ENCODE results near the gene PRM1.

Gene PRM1

DNA sequence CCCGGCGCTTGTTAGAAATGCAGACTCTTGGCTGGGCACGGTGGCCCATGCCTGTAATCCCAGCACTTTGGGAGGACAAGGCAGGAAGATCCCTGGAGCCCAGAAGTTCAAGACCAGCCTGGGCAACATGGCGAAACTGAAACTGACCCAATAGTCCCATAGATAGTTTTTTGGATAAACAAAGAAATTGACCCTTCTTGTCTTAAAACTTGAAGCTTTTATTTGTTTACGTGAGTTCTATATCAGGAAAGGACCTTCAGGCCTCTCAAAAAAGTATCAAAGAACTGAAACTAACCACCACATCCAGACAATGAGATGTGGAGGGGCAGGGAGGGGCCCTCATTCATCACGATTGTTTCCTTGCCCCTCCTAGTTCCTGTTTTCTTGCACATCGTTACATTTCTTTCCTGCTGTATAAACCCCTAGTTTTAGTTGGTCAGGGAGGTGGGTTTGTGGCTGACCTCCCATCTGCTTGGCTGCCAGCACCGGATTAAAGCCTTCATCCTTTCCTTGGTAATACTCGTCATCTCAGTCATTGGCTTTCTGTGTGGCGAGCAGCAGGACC lies 29.9 kb upstream of the PRM1 start:
- in situ Hi-C loops (cut with HindIII; ENCODE audit: low pct_unique_long_range_greater_than_20kb, low sequenced_read_pairs) = no loop called here
- no peak for DNase-seq (ENCODE audit: low read depth in 1 of 2, low spot score in 1 of 2)
- no peak for TF ChIP-seq JUND (IDR thresholded peaks at IDR 0.05; ENCODE audit: low read depth)

DNA sequence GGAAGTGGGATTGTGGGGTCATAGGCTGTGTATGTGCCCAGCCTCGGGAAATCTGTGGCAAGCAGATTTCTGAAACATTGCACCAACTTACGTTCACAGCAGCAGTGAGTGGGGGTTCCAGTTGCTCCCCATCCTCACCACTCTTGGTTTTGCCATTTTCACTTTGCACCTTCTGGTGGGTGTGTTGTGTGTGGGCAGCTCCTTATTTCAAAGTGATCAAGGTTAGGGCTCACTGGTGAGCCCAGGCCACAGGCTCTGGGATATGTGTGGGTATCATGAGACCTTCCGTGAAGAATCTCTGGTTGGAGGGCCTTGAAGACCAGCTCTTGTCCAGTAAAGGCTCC lies 29.5 kb upstream of the PRM1 start:
- in situ Hi-C loops (cut with HindIII; ENCODE audit: low pct_unique_long_range_greater_than_20kb, low sequenced_read_pairs) = no loop called here
- DNase-seq (ENCODE audit: low read depth in 1 of 2, low spot score in 1 of 2) = no peak
- TF ChIP-seq JUND (IDR thresholded peaks at IDR 0.05; ENCODE audit: low read depth) = no peak

DNA sequence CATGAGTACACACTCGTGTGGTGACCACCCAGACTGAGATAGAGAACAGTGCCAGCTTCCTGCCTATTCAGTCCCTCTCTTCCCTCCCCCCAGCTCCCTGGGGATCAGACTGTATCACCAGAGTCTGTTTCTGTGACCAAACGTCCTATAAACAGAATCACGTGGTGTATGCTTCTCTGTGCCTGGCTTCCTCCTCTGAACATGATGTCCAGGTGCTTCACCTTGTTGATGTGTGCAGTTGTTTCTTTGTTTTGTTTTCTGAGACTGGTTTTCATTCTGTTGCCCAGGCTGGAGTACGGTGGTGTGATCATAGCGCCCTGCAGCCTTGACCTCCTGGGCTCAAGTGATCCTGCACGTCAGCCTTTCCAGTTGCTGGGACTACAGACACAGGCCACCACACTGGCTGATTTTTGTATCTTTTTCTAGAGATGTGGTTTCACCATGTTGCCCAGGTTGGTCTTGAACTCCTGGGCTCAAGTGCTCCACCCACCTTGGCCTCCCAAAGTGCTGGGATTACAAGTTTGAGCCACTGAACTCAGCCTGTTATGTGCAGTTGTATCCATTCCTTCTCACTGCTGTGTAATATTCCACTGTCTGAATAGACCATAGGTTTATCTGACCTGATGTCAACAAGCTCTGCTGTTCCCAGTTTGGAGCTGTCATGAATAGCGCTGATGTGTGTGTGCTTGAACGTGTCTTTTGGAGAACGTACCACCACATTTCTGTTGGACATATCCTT lies 28.9 kb upstream of the PRM1 start:
- no peak for DNase-seq (ENCODE audit: low read depth in 1 of 2, low spot score in 1 of 2)
- TF ChIP-seq JUND (IDR thresholded peaks at IDR 0.05; ENCODE audit: low read depth) = no peak

DNA sequence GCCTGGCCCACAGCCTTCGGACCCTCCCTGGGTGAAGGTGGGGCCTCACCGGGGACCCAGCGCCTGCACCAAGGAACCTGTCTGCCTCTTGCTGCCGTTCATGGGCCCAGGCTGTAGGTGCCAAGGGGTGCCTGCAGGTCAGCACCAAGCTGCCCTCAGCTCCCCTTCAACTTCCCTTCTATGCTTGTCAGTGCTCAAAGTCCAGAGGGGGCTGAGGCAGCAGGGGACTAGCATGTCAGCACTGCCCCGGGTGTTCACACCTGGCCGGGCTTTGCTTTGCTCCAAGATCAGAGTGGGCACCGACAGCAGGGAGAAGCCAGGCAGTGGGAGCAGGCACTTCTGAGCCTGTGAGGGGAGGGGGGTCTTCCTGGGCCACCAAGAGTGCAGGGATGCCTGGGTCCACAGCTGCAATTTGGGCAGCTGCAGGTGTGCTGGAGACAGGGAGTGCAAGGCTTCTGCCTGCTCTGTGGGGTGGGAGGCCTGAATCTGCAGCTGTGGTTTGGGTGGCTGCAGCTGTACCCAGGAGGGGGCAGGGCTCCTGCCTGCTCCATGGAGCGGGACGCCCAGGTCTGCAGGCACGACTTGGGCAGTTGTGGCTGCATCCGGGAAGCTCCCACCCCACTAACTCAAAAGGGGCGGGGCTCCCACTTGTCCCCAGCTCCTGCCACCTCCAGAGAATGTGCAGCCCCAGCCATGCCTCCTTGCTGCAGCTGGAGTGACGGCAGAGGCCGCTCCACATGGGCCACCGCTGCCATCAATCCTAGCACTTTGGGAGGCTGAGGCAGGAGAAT lies 27.6 kb upstream of the PRM1 start:
- in situ Hi-C loops (cut with HindIII; ENCODE audit: low pct_unique_long_range_greater_than_20kb, low sequenced_read_pairs) = no loop called here
- no peak for DNase-seq (ENCODE audit: low read depth in 1 of 2, low spot score in 1 of 2)
- no peak for TF ChIP-seq JUND (IDR thresholded peaks at IDR 0.05; ENCODE audit: low read depth)

More for the DNA sequence above, 28.9 kb upstream of the PRM1 start:
- in situ Hi-C loops (cut with HindIII; ENCODE audit: low pct_unique_long_range_greater_than_20kb, low sequenced_read_pairs) = no loop called here

DNA sequence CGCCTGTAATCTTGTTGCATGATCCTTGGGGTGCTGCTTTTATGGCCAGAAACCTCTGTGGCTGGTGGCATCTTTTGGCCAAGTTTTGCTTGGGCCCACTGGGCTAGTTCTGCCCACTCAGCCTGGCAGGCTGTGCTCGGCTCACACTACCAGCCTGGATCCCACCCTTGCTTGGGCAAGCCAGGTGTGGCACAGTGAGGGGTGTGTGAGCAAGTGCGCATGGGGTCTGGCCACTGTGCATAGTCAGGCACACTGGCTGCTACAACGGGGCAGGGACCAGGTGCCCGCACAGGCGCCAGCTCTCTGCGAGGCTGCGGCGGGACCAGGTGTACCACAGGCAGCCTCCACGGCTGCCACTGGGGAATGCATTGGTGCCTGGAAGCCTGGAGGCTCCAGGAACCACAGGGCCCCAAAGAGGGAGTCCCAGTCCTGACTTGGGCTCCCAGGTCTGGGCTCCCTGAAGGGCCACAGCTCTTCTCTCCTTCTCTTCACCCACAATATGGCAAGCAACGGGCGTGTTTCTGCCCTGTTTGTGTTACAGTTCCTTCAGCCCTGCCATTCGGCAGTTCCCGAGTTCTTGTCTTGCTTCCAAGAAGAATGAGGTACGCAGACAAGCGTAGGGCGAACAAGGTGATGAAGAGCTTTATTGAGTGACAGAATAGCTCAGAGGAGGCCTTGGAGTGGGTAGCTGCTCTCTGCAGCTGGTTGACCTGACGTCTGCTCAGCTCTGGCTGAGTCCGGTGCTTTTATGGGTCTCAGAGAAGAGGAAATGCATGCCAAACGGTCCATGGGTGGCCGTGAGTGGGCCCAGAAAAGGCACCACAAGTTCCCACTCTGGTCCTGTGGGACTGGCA lies 26.7 kb upstream of the PRM1 start:
- no peak for DNase-seq (ENCODE audit: low read depth in 1 of 2, low spot score in 1 of 2)
- no peak for TF ChIP-seq JUND (IDR thresholded peaks at IDR 0.05; ENCODE audit: low read depth)
- in situ Hi-C loops (cut with HindIII; ENCODE audit: low pct_unique_long_range_greater_than_20kb, low sequenced_read_pairs) = no loop called here

DNA sequence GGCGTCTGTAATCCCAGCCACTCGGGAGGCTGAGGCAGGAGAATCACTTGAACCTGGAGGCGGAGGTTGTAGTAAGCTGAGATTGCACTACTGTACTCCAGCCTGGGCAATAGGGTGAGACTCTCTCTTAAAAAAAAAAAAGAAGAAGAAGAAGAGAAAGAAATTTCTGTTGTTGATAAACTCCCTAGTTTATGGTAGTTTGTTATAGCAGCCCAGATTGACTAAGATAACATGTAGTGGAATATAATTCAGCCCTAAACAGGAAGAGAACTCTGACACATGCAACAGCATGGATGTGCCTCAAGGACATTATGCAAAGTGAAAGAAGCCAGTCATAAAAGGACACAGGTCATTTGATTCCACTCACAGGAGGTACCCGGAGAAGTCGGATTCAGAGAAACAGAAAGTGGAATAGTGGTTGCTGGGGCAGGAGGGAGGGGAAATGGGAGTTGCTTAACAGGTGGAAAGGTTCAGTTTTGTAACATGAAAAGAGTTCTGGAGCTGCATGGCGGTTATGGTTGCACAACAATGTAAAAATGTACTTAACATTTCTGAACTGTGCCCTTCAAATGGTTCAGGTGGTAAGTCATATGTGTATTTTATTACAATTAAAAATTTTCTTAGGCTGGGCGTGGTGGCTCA lies 26.0 kb upstream of the PRM1 start:
- DNase-seq (ENCODE audit: low read depth in 1 of 2, low spot score in 1 of 2) = no peak
- TF ChIP-seq JUND (IDR thresholded peaks at IDR 0.05; ENCODE audit: low read depth) = no peak
- in situ Hi-C loops (cut with HindIII; ENCODE audit: low pct_unique_long_range_greater_than_20kb, low sequenced_read_pairs) = no loop called here

DNA sequence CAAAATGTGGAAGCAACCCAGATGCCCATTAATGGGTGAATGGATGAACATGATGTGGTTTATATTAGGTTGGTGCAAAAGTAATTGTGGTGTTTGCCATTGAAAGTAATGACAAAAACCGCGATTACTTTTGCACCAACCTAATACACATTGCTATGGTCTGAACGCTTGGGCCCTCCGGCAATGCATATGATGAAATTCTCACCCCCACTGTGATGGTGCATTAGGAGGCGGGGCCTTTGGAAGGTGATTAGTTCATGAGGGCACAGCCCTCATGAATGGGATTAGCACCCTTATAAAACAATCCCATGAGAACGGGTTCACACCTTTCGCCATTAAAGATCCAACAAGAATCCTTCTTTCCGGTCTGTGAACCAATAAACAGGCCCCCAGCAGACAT lies 25.3 kb upstream of the PRM1 start:
- DNase-seq (ENCODE audit: low read depth in 1 of 2, low spot score in 1 of 2) = no peak
- in situ Hi-C loops (cut with HindIII; ENCODE audit: low pct_unique_long_range_greater_than_20kb, low sequenced_read_pairs) = no loop called here
- no peak for TF ChIP-seq JUND (IDR thresholded peaks at IDR 0.05; ENCODE audit: low read depth)

DNA sequence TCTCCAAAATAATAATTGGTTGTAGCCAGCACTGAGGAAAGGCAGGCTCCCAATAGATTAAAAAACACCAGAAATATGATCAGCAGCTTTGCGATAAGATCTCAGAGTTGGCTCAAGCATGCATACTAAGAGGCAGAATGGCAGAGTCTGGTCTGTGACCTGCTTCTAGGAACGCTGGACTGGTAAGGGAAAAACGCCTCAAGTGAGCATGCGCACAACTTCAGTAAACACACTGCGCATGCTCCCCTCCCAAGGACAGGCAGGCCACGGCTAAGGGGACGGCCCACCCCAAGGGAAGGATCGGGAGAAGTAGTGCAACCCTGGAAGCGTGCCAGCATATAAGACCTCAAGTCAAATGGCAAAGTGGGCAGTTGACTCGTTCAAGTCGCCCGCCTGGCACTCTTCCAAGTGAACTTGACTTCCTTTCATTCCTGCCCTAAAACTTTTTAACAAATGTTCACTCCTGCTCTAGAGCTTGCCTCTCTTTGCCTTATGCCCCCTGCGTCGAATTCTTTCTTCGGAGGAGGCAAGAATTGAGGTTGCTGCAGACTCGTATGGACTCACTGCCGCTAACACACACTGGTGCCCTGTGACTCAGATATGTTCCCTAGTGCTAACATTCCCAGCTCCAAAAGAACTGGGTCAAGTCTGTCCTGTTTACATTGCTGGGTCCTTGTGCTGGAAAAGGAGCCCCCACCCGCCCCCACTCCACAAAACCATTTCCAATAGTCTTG lies 22.4 kb upstream of the PRM1 start:
- TF ChIP-seq JUND (IDR thresholded peaks at IDR 0.05; ENCODE audit: low read depth) = no peak
- in situ Hi-C loops (cut with HindIII; ENCODE audit: low pct_unique_long_range_greater_than_20kb, low sequenced_read_pairs) = no loop called here
- DNase-seq (ENCODE audit: low read depth in 1 of 2, low spot score in 1 of 2) = peak; percentile 60 to 91

DNA sequence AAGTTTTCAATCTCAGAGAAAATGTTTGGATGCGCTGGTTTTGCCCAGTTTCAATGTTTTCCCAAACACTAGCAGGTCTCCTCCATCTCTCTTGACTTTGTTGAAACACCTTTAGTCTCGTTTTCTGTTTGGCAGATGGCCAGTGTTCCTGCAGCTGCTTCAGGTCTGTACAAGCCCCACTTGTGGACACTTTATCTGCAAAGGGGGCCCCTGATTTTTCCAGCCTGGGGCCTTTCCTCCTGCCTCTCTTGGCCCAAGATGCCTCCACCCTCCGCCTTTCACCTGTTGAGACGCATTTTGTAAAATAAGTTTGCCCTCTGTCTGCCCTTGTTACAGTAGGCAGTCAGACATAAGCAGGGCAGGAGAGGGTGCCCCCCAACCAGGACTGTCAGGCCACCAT lies 21.8 kb upstream of the PRM1 start:
- in situ Hi-C loops (cut with HindIII; ENCODE audit: low pct_unique_long_range_greater_than_20kb, low sequenced_read_pairs) = no loop called here
- peak in 1 of 2 experiments; percentile 36 for DNase-seq (ENCODE audit: low read depth in 1 of 2, low spot score in 1 of 2)
- no peak for TF ChIP-seq JUND (IDR thresholded peaks at IDR 0.05; ENCODE audit: low read depth)

DNA sequence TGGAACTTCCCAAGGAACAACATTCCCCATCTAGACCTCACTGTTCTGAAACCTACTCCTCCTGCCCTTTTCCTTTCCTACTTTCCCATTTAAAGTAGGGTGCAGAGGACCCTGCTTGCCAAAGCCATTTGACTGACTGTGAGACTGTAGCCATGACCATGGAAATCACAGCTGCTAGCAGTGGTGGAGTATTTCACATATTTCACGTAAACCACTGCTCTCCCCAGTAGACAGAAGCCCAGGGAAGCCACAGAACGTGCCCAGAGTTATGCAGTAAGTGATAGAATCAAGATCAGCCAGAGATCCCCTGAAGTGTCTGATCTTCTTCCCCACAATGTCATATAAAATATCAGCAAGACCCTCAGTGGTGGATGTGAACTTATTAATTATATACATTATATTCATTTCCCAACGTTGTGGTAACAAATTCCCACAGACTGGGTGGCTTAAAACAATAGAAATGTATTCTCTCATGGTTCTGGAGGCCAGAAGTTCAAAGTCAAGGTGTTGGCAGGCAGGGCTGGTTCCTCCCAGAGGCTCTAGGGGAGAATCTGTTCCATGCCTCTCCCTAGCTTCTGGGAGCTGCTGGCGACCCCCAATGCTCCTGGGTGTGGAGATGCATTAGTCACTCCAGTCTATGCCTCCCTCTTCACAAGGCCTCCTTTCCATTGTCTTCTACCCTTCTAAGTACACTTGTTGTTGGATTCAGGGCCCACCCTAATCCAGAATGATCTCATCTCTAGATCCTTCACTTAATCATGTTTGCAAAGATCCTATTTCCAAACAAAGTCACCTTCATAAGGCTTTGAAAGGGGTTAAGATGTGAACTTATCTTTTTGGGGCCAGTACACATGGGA lies 20.7 kb upstream of the PRM1 start:
- in situ Hi-C loops (cut with HindIII; ENCODE audit: low pct_unique_long_range_greater_than_20kb, low sequenced_read_pairs) = no loop called here
- no peak for TF ChIP-seq JUND (IDR thresholded peaks at IDR 0.05; ENCODE audit: low read depth)
- no peak for DNase-seq (ENCODE audit: low read depth in 1 of 2, low spot score in 1 of 2)

DNA sequence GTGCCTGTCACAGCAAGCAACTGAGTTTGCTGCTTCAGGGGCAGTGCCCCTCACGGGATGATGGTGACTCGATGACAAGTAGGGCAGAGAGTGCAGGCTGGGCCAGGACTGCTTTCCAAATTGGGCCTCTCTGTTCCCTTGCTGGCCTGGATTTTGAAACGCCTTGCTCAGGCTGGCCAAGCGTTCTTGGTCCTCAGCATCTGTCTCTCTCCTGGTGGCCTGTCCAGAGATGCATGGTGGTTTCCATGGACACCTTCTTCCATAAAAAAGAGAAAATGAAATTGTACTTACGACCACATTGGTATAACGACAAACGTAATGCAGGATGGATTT lies 19.4 kb upstream of the PRM1 start:
- TF ChIP-seq JUND (IDR thresholded peaks at IDR 0.05; ENCODE audit: low read depth) = no peak
- no peak for DNase-seq (ENCODE audit: low read depth in 1 of 2, low spot score in 1 of 2)
- in situ Hi-C loops (cut with HindIII; ENCODE audit: low pct_unique_long_range_greater_than_20kb, low sequenced_read_pairs) = no loop called here
